PC-9 (cell line): ENCODE measurements around the gene MAP3K7CL. TPM values are rescaled to one million over a fixed set of nuclear protein-coding genes. Genes with fewer than 3 reads are reported as not detected.
A peak's percentile ranks its signal among the peaks of the same experiment; 100 is the strongest.

Source experiments
- BruUV-seq: library from RNA; stranded (reverse); fragments of 400-500 nt; replicated peaks from 2 replicates; lab custom pipeline; 2021; lab: Mats Ljungman, UMichigan
- CTCF ChIA-PET: fragments of 300-600 bp; sonication (Branson Sonifier 250); formaldehyde crosslinking; loops from one replicate; lab custom pipeline; 2022; ENCODE audit warnings: antibody characterized with exemption; lab: Charles Lee
- POLR2A ChIA-PET: fragments of 300-600 bp; sonication (Branson Sonifier 250); formaldehyde crosslinking; loops from one replicate; lab custom pipeline; 2022; ENCODE audit warnings: antibody characterized with exemption; ENCODE audit not compliant: unreplicated experiment; lab: Charles Lee
- DNase-seq, 2 experiments: peaks; one replicate each; pipeline versions ENCODE4 v3.0.0 to v3.0.0-alpha.2; 2015 to 2022; ENCODE audit warnings: mixed read lengths in 1 of 2
- H2AFZ ChIP-seq: fragments of 200-600 bp; sonication (generic); 2 replicates; pipeline ENCODE4 v1.8.1; 2017; ENCODE audit warnings: antibody characterized with exemption
- H3F3A ChIP-seq: fragments of 200-600 bp; sonication (generic); 2 replicates; pipeline ENCODE4 v1.8.1; 2017; ENCODE audit warnings: antibody characterized with exemption, mild to moderate bottlenecking, low read depth; ENCODE audit not compliant: insufficient read depth
- H3K27ac ChIP-seq: fragments of 200-600 bp; sonication (generic); 2 replicates; pipeline ENCODE4 v1.6.1; 2016; ENCODE audit warnings: mixed run types
- H3K27me3 ChIP-seq: fragments of 200-600 bp; sonication (generic); 2 replicates; pipeline ENCODE4 v1.6.1; 2016; ENCODE audit warnings: low read depth, mixed run types; ENCODE audit not compliant: insufficient read depth
- H3K36me3 ChIP-seq: fragments of 200-600 bp; sonication (generic); 2 replicates; pipeline ENCODE4 v1.6.1; 2016; ENCODE audit warnings: low read depth, mixed run types
- H3K4me1 ChIP-seq: fragments of 200-600 bp; sonication (generic); replicated peaks from 2 replicates; pipeline ENCODE4 v1.6.1; 2016; ENCODE audit warnings: mixed run types; ENCODE audit not compliant: insufficient read depth
- H3K4me2 ChIP-seq: fragments of 200-600 bp; sonication (generic); 2 replicates; pipeline ENCODE4 v1.6.1; 2017; ENCODE audit warnings: mixed run types
- H3K4me3 ChIP-seq: fragments of 200-600 bp; sonication (generic); 2 replicates; pipeline ENCODE4 v1.6.1; 2016; ENCODE audit warnings: mixed run types
- H3K79me2 ChIP-seq: fragments of 200-600 bp; sonication (generic); 2 replicates; pipeline ENCODE4 v1.6.1; 2017; ENCODE audit warnings: low read depth, mixed run types
- H3K9me2 ChIP-seq: fragments of 200-600 bp; sonication (generic); 2 replicates; pipeline ENCODE4 v1.8.1; 2017; ENCODE audit warnings: mild to moderate bottlenecking; ENCODE audit not compliant: insufficient read depth
- H3K9me3 ChIP-seq: fragments of 200-600 bp; sonication (generic); 2 replicates; pipeline ENCODE4 v1.8.1; 2016; ENCODE audit warnings: low read depth; ENCODE audit not compliant: insufficient read depth
- H4K20me1 ChIP-seq: fragments of 200-600 bp; sonication (generic); 2 replicates; pipeline ENCODE4 v1.8.1; 2017; ENCODE audit not compliant: insufficient read depth
- EZH2 ChIP-seq: fragments of 200-600 bp; sonication (generic); IDR thresholded peaks from 2 replicates; pipeline ENCODE4 v1.8.0; 2017; ENCODE audit warnings: antibody characterized with exemption, low read depth
- intact Hi-C: fragments of 100-400 bp; cut with micrococcal nuclease; formaldehyde crosslinking; loops from one replicate; pipeline ENCODE4 v1.10.0; 2022; ENCODE audit not compliant: unreplicated experiment
- total RNA-seq: library from RNA; stranded (reverse); gene quantifications from 2 replicates; pipeline ENCODE4 v1.2.3, GENCODE V29; 2021
- TF ChIP-seq, protein P1 (sequence below): fragments of 200-600 bp; sonication (generic); conservative IDR thresholded peaks from 2 replicates; pipeline ENCODE4 v1.6.1; 2017; ENCODE audit warnings: mixed run types, antibody characterized with exemption, mild to moderate bottlenecking, moderate library complexity

The MAP3K7CL gene
- total RNA-seq, 1 experiment from 2014 or later: 0.37 TPM

DNA sequence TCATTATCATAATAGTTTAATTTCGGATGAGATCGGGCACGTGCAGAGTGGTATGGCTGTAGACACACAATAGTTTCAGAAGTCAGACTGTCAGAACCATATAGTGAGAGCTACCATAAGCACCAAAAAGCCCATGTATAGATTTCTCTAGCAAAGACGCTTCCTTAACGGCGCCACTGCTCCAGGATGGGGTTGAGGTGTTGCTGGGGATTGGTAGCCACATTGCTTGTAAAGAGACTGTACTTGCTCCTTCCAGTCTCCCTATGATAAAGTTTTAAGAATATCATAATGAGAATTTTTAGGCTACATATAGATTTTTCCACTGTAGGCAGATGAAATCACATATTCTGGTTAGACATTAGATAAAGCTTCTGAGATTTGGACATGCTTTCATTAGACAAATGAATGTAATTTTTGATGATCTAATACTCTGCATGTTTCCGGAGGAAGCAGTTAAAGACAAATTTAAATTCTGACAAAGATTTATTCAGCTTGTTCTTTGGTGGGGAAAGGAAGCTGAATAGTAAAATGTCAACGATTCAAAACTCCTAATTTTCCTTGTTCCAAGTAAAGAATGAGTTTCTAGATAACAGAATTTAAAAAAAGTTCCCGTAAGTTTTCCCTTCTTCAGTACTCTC lies 77.7 kb downstream of the MAP3K7CL start:
- H3K9me2 ChIP-seq: no peaks in the 10 kb centered on the region
- DNase-seq: no peak
- no peak overlapping the region for H2AFZ ChIP-seq
- TF ChIP-seq, protein P1, sequence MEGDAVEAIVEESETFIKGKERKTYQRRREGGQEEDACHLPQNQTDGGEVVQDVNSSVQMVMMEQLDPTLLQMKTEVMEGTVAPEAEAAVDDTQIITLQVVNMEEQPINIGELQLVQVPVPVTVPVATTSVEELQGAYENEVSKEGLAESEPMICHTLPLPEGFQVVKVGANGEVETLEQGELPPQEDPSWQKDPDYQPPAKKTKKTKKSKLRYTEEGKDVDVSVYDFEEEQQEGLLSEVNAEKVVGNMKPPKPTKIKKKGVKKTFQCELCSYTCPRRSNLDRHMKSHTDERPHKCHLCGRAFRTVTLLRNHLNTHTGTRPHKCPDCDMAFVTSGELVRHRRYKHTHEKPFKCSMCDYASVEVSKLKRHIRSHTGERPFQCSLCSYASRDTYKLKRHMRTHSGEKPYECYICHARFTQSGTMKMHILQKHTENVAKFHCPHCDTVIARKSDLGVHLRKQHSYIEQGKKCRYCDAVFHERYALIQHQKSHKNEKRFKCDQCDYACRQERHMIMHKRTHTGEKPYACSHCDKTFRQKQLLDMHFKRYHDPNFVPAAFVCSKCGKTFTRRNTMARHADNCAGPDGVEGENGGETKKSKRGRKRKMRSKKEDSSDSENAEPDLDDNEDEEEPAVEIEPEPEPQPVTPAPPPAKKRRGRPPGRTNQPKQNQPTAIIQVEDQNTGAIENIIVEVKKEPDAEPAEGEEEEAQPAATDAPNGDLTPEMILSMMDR: no peak
- no peak for TF ChIP-seq EZH2
- intact Hi-C loops: no loop called here
- ChIA-PET POLR2A (no interaction called here), CTCF (no interaction called here)
- H3K4me1 ChIP-seq: peaks cover 11% of the 10 kb centered on the region
- no peaks in the 10 kb centered on the region for H3K36me3 ChIP-seq
- H3K9me3 ChIP-seq: no peaks in the 10 kb centered on the region
- no peaks in the 10 kb centered on the region for H3K79me2 ChIP-seq
- 0 out of 2 replicates have a peak overlapping the region, but pooled peaks have one; percentile 6 for H3K4me2 ChIP-seq
- peak overlapping the region; percentile 71 for H3K27ac ChIP-seq
- no peaks in the 10 kb centered on the region for H4K20me1 ChIP-seq
- no TSS peak for BruUV-seq
- no peak overlapping the region for H3K4me3 ChIP-seq
- H3F3A ChIP-seq: no peaks in the 10 kb centered on the region
- no peaks in the 10 kb centered on the region for H3K27me3 ChIP-seq

DNA sequence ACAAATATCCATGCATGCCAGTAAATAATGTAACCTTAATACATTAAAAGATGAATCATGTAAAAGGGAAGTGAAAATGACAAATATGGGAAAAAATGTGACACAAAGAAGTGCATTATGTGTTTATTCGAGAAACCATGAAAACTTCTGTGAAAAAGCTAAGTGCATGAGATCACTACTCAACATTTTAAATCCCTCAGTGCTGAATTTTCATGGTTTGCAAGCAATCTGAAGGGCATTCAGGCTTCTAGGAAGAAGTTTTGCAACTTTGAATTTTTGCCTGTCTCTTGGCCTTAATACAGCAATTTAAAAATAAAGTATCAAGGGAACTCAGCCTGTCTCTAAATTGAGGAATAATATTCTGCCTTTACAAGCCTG lies 78.2 kb downstream of the MAP3K7CL start:
- intact Hi-C loops: no loop called here

DNA sequence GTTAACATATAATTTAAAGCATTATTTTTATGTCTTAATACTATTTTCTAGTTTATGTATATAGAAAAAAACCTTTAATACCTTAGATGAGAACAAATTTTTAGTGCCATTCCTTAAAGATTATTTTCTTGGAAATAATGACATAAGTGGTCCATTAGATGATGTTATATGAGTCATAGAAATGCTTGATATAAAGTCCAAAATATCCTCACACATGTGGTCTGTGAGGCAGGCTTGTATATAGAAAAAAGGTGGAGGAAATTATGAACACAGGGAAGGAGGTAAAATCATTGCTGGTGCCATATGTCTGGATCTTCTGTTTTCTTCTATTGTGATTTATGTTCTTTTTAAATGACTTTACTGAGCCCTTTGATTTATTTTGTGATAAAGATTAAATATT lies 79.3 kb downstream of the MAP3K7CL start:
- POLR2A ChIA-PET: no interaction called here
- Histone ChIP-seq H3K4me3 (no peak overlapping the region), H3F3A (no peaks in the 10 kb centered on the region), H4K20me1 (no peaks in the 10 kb centered on the region), H3K9me2 (no peaks in the 10 kb centered on the region), H3K9me3 (no peaks in the 10 kb centered on the region), H2AFZ (no peak overlapping the region), H3K79me2 (no peaks in the 10 kb centered on the region), H3K4me2 (no peak overlapping the region), H3K36me3 (no peaks in the 10 kb centered on the region), H3K27ac (no peak overlapping the region), H3K27me3 (no peaks in the 10 kb centered on the region), H3K4me1 (peaks cover 11% of the 10 kb centered on the region)
- DNase-seq: no peak
- intact Hi-C loops: no loop called here
- TF ChIP-seq EZH2: no peak
- TF ChIP-seq, protein P1: no peak
- CTCF ChIA-PET: no interaction called here
- BruUV-seq: no TSS peak

More for the DNA sequence above, 78.2 kb downstream of the MAP3K7CL start:
- Histone ChIP-seq H3K9me3 (no peaks in the 10 kb centered on the region), H4K20me1 (no peaks in the 10 kb centered on the region), H3K4me2 (peak overlapping the region; percentile 6; the same call in 1 of the 2 replicates), H3K79me2 (no peaks in the 10 kb centered on the region), H3K36me3 (no peaks in the 10 kb centered on the region), H2AFZ (no peak overlapping the region), H3K27me3 (no peaks in the 10 kb centered on the region), H3K27ac (peak overlapping the region; percentile 71), H3K4me3 (no peak overlapping the region), H3K9me2 (no peaks in the 10 kb centered on the region), H3K4me1 (peaks cover 11% of the 10 kb centered on the region), H3F3A (no peaks in the 10 kb centered on the region)
- ChIA-PET CTCF (no interaction called here), POLR2A (no interaction called here)
- no peak for TF ChIP-seq EZH2
- TF ChIP-seq, protein P1: no peak
- peak in 1 of 2 experiments; percentile 55 for DNase-seq
- no TSS peak for BruUV-seq
